Measurements from ENCODE around the gene PIH1D1.
A peak's percentile ranks its signal among the peaks of the same experiment; 100 is the strongest.

PIH1D1 gene

DNA sequence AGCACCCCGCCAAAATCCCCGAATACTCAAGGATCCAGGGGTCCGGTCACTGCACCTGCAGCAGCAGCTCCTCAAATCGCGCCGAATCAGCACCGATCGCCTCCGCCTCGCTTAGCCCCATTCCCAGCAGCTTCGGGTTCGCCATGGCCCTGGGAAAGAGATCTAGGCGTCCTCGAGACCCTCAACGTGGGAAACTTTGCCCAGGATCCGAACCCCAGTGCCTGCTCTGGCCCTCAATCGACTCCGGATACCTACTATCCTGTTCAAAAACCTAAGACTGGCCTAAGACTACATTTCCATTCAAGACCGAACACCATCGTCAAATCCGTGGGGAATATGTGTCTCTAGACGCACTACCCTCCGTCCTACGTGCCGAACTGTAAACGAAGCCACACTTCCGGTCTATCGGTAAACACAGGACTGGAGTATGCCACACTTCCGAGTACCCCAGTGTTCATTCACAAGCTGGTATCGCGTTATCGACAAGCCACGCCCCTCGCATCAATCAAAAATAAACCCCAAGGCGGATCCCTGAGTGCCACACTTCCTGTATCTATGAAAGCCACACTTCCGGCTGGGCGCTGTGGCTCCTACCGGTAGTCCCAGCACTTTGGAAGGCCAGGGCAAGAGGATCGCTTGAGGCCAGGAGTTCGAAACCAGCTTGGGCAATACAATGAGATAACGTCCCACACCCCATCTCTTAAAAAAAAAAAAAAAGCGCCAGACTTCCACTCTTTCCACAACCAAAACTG lies at the start of gene PIH1D1:
PIH1D1 (minus strand) TSS at position 385 of the 752 bp plus-strand sequence; CDS start at position 145, 240 bp downstream.
- DNase-seq, result peak; percentile 98

DNA sequence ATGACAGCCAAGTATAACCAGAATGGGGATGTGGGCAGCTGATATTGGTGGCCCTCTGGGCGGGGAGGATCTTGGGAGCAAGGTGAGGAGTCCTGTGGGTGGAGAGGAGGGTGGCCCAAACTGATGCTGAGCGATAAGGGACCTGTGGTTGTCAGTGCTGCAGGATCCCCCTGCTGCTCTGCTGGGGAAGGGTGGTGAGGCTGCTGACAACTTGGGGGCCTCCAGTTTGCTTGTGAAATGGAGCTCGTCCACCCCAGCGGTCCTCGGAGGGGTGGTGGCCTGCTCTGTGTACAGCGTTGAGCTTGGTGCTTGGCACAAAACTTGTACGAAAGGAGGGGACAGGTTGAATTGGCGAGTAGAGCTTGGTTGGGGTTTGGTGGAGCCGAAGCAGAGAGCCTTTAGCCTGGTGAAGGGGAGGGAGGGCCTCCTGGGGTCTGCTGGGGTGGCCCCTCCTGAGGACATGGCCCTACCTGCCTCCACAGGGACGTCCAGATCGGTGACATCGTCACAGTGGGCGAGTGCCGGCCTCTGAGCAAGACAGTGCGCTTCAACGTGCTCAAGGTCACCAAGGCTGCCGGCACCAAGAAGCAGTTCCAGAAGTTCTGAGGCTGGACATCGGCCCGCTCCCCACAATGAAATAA lies 47.5 kb upstream of the PIH1D1 start:
- peak; percentile 63 for DNase-seq

- no peak for DNase-seq
Observed at GRCh38 chr19:49498475-49498874, 46.9 kb upstream of the PIH1D1 start.

DNA sequence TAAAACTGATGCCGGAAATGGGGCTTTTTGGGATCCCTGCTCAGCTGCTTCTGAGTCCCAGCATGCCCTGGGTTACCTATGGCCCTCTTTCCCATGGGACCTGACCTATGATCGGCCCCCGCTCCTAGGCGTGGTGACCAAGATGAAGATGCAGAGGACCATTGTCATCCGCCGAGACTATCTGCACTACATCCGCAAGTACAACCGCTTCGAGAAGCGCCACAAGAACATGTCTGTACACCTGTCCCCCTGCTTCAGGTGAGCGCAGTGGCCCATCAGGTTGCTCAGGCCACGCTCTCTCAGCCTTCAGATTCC lies 46.1 kb upstream of the PIH1D1 start:
- DNase-seq, result peak; percentile 45

- peak; percentile 84 for DNase-seq
Observed at GRCh38 chr19:49497047-49497788, 45.6 kb upstream of the PIH1D1 start.

GRCh38 chr19:49496574-49497008 lies 45.0 kb upstream of the PIH1D1 start:
- DNase-seq, result no peak

- peak; percentile 70 for DNase-seq
Observed at GRCh38 chr19:49492573-49493405, 41.2 kb upstream of the PIH1D1 start.

DNA sequence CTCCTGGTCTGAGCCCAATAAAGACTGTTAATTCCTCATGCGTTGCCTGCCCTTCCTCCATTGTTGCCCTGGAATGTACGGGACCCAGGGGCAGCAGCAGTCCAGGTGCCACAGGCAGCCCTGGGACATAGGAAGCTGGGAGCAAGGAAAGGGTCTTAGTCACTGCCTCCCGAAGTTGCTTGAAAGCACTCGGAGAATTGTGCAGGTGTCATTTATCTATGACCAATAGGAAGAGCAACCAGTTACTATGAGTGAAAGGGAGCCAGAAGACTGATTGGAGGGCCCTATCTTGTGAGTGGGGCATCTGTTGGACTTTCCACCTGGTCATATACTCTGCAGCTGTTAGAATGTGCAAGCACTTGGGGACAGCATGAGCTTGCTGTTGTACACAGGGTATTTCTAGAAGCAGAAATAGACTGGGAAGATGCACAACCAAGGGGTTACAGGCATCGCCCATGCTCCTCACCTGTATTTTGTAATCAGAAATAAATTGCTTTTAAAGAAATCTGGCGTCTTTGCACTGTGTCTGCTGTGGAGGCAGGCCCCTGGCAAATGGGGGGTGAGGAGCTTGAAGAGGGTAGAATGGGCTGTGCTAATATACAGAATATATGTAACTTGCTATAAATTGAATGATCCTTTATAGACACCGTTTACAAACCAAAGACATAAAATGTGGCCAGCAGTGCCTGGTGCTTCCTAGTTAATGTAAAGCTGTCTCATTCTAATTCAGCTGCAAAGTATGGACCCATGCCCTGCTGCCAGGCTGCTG lies 40.4 kb upstream of the PIH1D1 start:
- DNase-seq, result peak; percentile 30

DNA sequence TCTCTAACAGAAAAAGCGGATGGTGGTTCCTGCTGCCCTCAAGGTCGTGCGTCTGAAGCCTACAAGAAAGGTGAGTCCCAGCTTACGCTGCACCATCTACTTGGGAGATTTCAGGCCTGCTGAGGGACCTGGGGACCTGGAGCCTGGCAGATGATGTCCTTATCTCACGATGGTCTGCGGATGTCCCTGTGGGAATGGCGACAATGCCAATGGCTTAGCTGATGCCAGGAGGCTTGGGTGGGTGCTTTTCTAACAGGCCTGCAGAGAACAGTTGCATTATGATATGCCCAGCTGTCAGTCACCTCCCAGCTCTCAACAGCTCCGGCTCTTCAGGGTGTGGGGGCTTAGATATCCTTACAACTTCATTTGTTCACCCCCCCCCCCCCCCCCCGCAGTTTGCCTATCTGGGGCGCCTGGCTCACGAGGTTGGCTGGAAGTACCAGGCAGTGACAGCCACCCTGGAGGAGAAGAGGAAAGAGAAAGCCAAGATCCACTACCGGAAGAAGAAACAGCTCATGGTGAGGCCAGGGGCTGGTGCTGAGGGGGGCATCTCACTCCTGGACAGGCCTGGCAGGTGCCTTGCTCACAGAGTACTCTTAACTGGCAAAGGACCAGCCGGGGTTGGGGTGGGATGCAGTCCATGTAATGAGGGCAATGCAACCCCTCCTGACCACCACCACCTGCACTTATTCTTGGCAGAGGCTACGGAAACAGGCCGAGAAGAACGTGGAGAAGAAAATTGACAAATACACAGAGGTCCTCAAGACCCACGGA lies 39.6 kb upstream of the PIH1D1 start:
- no peak for DNase-seq

DNA sequence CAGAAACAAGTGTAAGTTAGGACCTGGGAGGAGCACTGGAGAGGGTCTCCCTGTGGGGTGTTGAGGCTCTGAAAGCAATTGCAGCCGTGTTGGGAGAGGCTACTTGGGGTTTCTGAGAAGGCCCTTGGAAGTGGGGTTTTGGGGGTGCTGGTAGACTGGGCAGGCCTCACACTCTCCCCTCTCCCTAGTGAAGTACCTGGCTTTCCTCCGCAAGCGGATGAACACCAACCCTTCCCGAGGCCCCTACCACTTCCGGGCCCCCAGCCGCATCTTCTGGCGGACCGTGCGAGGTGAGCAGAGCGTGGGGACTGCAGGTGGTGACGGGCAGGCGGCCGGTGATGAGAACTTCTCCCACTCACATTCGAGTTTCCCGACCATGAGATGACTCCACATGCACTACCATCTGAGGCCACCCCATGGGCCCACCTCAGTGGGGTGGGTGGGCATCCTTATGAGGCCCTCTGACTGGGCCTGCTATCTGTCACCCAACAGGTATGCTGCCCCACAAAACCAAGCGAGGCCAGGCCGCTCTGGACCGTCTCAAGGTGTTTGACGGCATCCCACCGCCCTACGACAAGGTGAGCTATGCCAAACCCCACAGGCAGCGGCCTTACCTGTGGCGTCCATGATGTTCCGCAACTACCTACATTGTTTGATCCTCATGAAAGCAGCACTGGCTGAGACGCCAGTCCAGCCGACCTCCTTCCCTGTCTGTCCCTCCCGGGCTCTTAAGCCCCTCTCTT lies 38.8 kb upstream of the PIH1D1 start:
- peak; percentile 43 for DNase-seq

DNA sequence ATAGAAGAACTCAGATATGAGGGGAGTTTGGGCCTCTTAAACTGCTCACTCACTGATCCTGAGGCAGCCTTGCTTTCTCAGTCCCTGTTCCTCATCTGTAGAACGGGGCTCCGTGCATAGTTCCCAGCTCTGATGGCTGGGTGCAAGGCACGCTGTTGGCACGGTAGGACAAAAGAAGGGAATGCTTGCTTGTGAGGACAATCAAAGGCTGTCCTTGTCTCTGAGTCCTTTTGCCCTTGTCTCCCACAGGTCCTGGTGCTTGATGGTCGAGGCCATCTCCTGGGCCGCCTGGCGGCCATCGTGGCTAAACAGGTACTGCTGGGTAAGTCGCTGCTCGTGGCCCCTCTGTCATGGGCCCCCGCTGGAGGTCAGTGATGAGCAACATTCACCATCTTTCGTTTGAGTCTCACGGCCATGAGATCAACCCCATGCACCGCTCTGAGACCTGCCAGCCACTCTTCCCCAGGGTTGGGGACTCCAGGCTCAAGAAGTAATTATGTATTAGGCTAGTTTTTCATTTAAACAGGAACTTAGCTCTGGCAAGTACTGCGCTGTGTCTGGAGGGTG lies 38.1 kb upstream of the PIH1D1 start:
- DNase-seq, result peak; percentile 69

DNA sequence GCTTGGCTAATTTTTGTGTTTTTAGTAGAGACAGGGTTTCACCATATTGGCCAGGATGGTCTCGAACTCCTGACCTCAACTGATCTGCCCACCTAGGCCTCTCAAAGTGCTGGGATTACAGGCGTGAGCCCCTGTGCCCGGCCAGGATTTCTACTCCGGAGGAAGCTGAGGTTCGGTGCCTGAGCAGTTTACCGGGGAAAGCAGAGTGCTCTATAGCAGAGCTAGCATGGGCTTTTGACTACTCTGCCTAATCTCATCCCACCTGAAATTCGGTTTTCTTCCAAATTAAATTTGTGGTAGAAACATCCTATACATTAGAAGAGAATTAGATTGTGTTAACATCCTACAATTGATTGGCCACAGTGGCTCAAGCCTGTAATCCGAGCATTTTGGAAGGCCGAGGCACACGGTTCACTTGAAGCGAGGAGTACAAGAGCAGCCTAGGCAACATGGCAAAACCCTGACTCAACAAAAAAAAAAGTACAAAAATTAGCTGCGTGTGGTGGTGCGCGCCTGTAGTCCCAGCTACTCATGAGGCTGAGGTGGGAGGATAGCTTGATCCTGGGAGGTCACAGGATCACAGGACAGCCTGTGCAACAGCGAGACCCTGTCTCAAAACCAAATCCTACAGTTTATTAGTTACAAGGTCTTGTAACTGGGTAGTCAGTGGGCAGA lies 37.4 kb upstream of the PIH1D1 start:
- peak; percentile 33 for DNase-seq

GRCh38 chr19:49488046-49488862 lies 36.6 kb upstream of the PIH1D1 start:
- DNase-seq, result peak; percentile 44

DNA sequence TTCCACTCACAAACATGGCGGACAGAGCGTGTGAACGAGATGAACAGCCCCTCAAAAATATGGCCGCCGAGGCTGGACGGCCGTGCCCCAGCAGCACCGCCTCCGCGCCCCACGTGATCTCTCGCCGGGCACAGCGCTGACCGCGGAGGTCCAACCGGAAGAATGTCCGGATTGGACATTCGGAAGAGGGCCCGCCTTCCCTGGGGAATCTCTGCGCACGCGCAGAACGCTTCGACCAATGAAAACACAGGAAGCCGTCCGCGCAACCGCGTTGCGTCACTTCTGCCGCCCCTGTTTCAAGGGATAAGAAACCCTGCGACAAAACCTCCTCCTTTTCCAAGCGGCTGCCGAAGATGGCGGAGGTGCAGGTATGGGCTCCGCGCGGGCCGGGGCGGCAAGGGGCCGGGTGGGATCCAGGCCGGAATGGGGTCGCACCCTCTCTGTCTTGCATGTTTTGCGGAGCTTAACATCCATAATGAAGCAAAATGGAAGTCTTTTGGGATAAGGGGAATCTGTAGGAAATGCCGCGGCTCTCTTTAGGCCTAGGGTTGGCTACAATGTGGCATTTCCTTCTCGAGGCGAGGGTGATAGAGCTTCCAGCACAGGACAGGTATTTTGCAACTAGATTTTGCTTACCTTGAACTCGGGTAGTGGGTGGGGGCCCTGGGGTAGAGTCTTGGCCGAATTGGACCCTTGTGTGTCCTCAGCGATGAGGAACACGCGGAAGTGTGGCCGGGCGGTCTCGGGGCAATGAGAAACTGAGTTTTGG lies 35.8 kb upstream of the PIH1D1 start, which contains the start of gene RPL13A:
RPL13A (plus strand) TSS at position 332 of the 769 bp plus-strand sequence; CDS start at position 354, 22 bp downstream.
- DNase-seq, result peak; percentile 100

DNA sequence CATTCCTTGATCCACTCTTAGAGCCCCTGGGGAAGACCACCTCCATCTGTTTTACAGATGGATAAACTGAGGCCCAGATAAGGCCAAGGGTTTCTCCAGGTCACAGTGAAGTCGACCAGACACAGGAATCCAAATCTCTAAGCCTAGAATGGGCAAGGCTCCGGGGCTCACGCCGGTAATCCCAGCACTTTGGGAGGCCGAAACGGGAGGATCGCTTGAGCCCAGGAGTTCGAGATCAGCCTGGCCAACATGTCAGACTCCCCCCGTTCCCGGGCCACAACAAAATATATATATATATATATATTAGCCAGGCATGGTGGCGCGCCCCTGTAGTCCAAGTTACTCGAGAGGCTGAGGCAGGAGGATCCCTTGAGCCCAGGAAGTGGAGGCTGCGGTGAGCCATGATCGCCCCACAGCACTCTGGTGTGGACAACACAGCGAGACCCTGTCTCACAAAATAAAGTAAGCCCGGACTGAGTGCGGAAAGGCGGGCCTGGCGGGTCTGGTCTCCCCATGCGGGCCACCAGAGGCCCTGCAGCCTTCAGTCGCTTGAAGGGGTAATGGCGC lies 35.2 kb upstream of the PIH1D1 start:
- DNase-seq, result no peak

- DNase-seq, result no peak
Observed at GRCh38 chr19:49486232-49486631, 34.6 kb upstream of the PIH1D1 start.

DNA sequence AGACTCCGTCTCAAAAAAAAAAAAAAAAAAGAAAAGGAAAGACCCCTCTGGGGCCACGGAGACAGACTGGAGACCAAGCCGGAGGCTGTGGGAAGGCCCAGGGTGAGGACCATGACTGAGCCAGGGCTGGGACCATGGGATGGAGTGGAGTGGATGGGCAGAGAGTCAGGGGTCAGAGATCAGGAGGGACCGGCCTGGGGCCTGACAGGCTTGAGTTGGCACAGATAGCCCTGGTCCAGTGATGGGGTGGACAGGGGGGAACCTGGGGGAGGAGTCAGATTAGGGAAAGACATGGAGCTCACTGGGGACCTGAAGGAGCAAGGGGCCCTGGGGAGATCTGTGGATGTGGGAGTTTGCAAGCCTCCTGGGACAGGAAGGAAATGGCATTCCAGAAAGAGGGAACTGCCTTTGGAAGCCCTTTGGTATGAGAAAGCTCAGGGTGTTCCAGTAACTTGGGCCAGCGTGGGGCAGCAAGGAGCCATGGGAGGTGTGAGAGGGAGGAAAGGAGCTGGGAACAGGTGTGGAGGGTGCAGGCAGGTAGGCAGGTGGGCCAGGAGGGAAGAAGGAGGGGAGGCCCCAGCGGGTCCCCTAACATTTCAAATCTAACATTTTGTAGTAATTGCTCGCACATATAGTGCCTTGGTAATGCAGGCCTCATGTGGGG lies 29.5 kb upstream of the PIH1D1 start:
- DNase-seq, result no peak
